GM19043 (cell line): ENCODE data around the gene CLIP2.
"Not testable (repeated sequence)": the region's sequence is repeated elsewhere in the genome, so short reads cannot be mapped to it uniquely, and the experiment has no call there.

Source experiments
- ATAC-seq: cut with Tn5 transposase; IDR thresholded peaks from one replicate; pipeline ENCODE4 v1.9.1; 2021; ENCODE audit warnings: low read depth; ENCODE audit not compliant: unreplicated experiment

Gene CLIP2

GRCh38 chr7:74289018-74289658, at the start of gene CLIP2:
Gene CLIP2 (plus strand): TSS chr7:74289407. CDS start chr7:74317547, 28,140 bp downstream.
- no peak for ATAC-seq

GRCh38 chr7:74240482-74240881, 48.7 kb upstream of the CLIP2 start:
- ATAC-seq = no peak

DNA sequence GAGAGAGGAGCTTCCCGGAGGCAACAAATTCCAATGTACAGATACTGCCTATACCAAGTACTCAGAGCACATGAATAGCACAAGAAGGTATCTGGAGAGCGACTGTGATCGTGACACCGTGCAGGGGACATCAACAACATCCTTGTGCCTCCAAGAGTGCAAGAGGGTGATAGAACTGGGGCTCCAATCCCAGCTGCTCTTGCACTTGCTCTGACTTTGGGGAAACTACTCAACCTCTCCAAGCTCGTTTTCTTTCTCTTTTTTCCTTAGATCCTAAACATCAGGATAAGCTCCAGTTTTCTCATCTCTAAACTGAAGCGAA, 47.1 kb upstream of the CLIP2 start:
- ATAC-seq = no peak

GRCh38 chr7:74246497-74246896, 42.7 kb upstream of the CLIP2 start:
- ATAC-seq = no peak

- ATAC-seq = no peak
Measured at GRCh38 chr7:74248156-74248555, 41.1 kb upstream of the CLIP2 start.

- ATAC-seq = not testable (repeated sequence)
Measured at GRCh38 chr7:74249058-74249457, 40.1 kb upstream of the CLIP2 start.

DNA sequence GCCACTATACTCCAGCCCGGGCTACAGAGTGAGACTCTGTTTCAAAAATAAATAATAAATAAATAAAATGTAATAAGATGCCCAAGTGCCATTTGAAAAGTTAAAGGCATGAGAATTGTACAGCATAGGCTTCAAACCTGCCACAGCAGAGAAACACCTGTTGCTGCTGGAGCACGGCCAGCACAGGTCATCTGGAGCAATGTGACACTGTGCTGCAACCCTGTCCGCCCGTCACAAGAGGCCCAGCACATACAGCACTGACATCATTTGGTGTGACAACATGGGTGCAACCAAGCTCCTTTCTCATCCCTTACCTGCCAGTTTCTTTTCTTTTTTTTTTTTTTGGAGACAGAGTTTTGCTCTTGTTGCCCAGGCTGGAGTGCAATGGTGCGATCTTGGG, 36.3 kb upstream of the CLIP2 start:
- ATAC-seq = no peak

DNA sequence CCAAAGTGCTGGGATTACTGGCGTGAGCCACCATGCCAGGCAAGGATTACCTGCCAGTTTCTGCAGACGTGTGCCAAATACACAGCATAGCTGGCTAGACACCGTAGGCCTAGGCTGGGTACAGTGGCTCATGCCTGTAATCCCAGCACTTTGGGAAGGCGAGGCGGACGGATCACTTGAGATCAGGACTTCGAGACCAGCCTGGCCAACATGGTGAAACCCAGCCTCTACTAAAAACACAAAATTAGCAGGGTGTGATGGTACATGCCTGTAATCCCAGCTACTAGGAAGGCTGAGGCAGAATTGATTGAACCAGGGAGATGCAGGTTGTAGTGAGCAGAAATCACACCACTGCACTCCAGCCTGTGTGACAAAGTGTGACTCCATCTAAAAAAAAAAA, 35.9 kb upstream of the CLIP2 start:
- no peak for ATAC-seq

- ATAC-seq = no peak
Measured at GRCh38 chr7:74253835-74254128, 35.4 kb upstream of the CLIP2 start.

DNA sequence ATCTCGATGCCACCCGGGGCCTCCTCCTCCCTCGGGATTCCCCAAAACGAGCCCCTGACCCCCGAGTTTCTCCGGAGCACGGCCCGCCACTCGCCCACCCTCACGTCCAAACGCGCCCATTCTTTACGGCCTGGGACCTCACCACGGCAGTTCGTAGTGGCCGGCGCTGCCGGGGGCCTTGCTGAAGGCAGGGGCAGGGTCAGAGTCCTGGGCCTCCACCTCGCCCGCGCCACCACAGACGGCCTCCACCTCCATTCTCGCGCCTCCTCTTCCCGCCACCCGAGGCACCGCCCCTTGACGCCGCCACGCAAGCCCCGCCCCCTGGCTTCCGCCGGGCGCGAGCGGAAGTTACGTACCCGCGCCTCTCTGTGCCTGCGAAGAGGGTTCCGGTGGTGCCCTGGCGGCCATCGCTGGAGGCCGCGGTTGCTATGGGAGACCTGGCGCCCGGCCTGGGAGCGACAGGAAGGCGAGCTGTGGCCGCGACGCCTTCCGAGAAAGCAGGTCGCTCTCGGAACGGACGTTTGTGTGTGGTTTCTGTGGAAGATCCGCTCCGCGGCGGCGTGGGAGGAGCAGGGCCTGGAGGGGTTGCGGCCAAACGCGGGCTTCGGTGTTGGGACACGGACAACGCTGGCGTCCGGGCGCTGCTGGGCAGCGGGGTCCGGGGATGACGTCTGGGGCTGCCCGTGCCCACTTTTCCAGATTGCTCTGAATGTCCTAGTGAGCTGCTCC, 34.9 kb upstream of the CLIP2 start, which contains the start of gene RFC2:
Gene RFC2, minus strand, starts transcription at position 271 of the 729 bp plus-strand sequence. Its CDS starts 16 bp downstream, at position 255.
- ATAC-seq = peak; percentile 88

- no peak for ATAC-seq
Measured at GRCh38 chr7:74254858-74255379, 34.3 kb upstream of the CLIP2 start.

DNA sequence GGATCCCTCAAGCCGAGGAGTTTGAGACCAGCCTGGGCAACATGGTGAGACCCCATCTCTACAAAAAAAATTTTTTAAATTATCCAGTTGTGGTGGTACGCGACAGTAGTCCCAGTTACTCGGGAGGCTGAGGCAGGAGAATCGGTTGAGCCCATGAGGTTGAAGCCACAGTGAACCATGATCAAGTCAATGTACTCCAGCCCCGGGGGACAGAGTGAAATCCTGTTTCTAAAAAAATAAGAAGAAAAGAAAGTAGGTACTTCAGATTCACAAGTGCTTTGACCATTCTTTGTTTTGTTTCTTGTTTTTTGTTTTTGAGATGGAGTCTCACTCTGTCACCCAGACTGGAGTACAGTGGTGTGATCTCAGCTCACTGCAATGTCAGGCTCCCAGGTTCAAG, 33.7 kb upstream of the CLIP2 start:
- ATAC-seq = not testable (repeated sequence)

DNA sequence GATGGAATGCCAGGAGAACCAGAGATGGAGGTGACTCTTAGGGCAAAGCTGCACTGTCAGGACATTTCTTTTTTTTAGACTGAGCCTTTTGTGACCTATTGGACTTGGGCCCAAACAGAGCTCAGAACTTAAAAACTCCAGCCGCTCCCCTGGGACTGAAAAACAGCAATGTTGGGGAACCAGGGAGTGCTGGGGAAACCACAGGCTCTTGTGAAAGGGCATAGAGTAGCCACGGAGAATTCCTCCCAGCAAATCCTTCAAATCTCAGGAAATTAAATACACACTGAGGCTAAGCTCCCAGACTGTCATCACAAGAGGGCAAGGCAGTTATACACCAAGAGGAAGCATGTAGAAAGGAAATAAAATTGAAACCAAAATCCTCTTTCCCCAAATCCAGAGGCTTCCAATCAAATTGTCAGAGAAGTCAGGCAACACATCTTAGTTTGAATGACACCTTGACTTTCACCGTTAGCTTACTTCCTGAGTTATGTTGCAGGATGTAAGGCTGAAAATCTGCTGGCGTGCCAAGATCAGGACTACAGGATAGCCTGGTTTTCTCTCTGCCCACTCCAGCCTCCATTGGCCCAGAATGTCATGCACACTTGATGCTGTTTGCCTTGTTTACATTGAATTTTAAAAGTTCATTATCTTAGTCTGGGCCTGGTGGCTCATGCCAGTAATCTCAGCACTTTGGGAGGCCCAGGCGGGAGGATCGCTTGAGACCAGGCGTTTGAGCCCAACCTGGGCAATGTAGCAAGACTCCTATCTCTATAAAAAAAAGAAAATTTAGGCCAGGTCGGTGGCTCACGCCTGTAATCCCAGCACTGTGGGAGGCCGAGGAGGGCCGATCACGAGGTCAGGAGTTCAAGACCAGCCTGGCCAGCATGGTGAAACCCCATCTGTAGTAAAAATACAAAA, 32.5 kb upstream of the CLIP2 start:
- ATAC-seq = no peak

DNA sequence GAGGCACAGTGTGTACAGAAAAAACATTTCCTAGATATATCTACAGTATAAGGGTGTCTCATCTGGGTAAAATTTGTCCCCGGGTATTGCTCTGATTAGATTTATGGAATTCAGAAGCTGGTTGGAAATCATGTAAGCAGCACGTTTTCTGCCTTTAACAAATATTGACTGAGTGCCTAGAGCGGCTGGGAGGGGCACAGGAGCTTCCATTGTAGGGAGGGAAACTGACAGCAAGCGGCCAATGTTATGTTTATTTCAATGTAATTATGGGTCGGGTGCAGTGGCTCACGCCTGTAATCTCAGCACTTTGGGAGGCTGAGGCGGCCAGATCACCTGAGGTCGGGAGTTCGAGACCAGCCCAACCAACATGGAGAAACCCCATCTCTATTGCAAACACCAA, 30.6 kb upstream of the CLIP2 start:
- ATAC-seq = no peak

DNA sequence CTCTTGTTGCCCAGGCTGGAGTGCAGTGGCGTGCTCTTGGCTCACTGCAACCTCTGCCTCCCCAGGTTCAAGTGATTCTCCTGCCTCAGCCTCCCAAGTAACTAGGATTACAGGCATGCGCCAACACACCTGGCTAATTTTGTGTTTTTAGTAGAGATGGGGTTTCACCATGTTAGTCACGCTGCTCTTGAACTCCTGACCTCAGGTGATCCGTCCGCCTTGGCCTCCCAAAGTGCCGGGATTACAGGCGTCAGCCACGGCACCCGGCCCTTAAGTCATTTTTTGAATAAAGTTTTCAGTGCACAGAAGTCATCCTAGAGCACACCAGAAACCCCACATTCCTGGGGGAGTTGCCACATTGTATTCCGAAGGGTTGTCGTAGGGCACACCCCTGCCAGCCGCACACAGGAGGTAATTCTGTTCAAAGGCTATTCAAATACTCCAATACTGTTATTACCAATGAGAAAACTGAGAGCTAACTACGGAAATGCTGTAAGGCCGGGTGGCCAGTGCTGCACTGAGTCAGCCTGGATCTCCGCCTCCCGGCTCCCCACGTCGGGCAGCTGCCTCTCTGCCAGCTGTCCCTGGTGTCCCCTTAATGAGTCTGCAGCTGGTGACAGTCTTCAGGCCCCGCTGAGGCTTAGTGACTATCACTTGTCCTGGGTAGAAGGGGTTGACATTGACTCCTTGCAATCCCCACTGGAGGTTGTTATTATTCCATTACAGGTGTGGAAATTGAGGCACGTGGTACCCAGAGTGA, 26.4 kb upstream of the CLIP2 start:
- ATAC-seq = no peak

DNA sequence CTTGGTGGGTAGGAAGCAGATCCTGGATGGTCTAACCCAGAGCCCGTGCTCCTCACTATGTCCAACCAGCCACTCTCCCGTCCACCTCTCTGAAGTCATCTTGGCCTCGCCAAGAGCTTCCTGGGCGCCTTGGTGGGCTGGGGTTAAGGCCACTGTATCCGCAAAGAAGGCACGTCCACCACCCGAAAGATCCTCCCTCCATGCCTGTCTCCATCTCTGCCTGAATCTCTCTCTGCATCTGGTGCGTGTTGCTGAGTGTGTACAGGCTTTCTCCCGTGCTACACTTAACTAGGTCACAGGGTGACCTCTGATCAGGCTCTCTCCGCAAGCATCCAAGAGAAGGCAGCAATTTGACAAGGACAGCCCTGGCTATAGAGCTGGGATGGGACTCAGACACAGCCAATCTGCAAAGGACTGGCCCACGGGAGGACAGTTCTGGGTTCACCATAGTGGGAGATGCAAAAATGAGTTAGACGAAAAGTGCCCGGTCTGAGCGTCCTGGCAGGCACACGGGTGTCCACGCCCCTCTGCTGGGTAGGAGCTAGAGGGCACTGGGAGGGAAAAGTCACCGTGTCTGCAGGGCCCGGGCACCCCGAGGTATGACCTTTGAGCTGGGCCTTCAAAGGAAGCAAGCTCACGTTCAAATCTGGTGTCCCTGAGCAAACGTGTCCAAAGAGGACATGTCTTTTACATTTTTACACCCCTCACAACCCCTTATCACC, 25.6 kb upstream of the CLIP2 start:
- ATAC-seq = no peak

DNA sequence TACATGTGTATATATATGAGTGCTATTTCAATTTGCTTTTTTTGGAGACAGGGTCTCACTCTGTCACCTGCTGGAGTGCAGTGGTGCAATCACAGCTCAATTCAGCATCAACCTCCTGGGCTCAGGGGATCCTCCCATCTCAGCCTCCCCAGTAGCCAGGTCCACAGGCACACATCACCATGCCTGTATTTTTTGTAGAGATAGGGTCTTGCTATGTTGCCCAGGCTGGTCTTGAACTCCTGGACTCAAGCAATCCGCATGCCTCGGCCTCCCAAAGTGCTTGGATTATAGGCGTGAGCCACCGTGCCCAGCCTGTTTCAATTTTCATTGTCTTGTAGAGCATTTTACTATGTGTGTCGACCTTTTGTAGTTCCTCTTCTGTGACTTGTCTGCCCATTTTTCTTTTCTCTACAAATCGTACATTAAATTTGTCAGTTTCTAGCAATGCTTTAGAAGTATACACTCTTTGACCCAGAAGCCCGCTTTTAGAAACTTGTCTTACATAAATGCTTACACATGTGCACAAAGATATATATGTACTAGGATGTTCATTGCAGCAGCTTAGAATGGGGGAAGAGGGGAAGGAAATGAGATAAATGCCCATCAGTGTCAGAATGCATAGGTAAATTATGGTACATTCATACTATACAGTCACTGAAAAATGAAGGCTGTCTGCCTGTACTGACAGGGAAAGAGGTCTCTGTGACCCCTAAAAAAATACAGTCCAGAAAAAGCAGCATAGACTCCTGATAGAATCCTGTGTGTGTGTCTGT, 22.8 kb upstream of the CLIP2 start:
- ATAC-seq = no peak

GRCh38 chr7:74267756-74268565, 21.2 kb upstream of the CLIP2 start:
- no peak for ATAC-seq
